ENCODE measurements around the gene TOMT. TPM values are rescaled to one million over a fixed set of nuclear protein-coding genes. Genes with fewer than 3 reads are reported as not detected.

TOMT gene
- total RNA-seq, 1 experiment from 2014 or later, result not detected

DNA sequence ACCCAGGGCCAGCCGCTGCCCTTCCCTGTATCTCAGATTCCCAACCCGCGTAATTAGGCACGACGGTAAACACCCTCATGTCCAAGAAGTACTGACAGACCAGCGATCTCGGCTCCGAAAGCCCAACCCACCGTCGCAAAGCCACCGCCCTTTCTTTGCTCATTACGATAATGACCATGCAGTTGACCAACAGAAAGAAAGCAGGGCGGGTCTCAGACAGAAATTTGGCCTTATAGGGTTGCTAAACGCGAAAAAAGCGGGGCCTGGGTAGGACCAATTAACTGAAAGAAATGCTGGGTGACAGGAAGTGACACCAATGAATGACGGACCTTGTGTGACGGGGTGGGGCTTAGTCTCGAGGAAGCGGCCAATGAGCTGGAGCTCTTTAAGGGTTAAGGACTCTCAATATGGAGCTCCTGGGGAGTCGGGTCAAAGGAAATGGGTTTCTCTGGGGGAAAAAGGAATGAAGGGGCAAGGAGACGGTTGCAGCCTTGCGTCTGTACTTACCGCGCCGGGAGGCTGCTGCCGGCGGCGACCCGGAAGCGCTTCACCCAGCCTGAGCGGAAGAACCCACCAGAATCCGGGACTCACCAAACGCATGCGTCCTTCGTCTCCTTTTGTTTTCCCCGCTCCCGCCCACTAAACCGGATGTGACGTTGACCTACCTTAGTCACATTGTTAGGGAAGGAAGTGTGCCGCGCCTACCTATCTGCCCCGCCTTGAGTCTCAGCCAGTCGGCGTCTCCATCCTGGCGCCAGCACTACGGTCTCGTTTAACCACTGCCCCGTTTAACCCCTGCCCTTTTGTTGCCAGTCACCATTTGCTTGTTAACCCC lies 6.6 kb downstream of the TOMT start, which contains the start of gene ANAPC15:
Gene ANAPC15 (minus strand): TSS at position 553 of the 835 bp plus-strand sequence. CDS start 1,419 bp downstream, outside the sequence.
- CTCF ChIA-PET, result interaction anchor here (0.7 to 1.0 kb wide), 3 partner anchors 21 to 319 kb away, joined by 3 read pairs; no protein-coding TSS in a partner anchor
- intact Hi-C loops (cut with micrococcal nuclease; ENCODE audit: unreplicated experiment) (no loop called here), in situ Hi-C loops (cut with HindIII; ENCODE audit: low pct_unique_long_range_greater_than_20kb, low sequenced_read_pairs) (no loop called here)
- POLR2A ChIA-PET, result interaction anchor here (0.5 to 1.1 kb wide), 4 partner anchors 12 to 30 kb away, joined by 3 to 11 read pairs (median 4); no protein-coding TSS in a partner anchor
- H3K36me3 ChIP-seq (ENCODE audit: control insufficient read depth, insufficient read depth, low read length), result no peaks in the 10 kb centered on the region
- H3K27me3 ChIP-seq (ENCODE audit: control insufficient read depth, insufficient read depth, low read length), result no peaks in the 10 kb centered on the region
- peak; percentile 96 for ATAC-seq
- H3K9me3 ChIP-seq (ENCODE audit: control insufficient read depth, insufficient read depth, low read depth, low read length), result no peaks in the 10 kb centered on the region
- peak within 1 kb of the TSS; percentile 52 to 94 for H3K4me3 ChIP-seq (ENCODE audit: low read depth in 2 of 2, low read length in 2 of 2)
- H3K27ac ChIP-seq (ENCODE audit: low read length), result peak within 1 kb of the TSS; percentile 99
- peaks cover 16% of the 10 kb centered on the region for H3K4me1 ChIP-seq (ENCODE audit: control insufficient read depth, insufficient read depth, low read length)
- peak; percentile 99 for DNase-seq (ENCODE audit: low read depth, low spot score)
- no TSS peak for BruUV-seq (replicated peaks)
- TF ChIP-seq SIN3A (IDR thresholded peaks at IDR 0.05; ENCODE audit: borderline replicate concordance, insufficient read depth, low read depth, low read length) (peak; percentile 71; the same call in 1 of the 2 replicates), TCF7L2 (IDR thresholded peaks at IDR 0.05; ENCODE audit: low read depth, low read length) (peak; percentile 91), POLR2AphosphoS5 (IDR thresholded peaks at IDR 0.05; ENCODE audit: low read depth, low read length) (peak; percentile 99)
- TF ChIP-seq, protein P1, sequence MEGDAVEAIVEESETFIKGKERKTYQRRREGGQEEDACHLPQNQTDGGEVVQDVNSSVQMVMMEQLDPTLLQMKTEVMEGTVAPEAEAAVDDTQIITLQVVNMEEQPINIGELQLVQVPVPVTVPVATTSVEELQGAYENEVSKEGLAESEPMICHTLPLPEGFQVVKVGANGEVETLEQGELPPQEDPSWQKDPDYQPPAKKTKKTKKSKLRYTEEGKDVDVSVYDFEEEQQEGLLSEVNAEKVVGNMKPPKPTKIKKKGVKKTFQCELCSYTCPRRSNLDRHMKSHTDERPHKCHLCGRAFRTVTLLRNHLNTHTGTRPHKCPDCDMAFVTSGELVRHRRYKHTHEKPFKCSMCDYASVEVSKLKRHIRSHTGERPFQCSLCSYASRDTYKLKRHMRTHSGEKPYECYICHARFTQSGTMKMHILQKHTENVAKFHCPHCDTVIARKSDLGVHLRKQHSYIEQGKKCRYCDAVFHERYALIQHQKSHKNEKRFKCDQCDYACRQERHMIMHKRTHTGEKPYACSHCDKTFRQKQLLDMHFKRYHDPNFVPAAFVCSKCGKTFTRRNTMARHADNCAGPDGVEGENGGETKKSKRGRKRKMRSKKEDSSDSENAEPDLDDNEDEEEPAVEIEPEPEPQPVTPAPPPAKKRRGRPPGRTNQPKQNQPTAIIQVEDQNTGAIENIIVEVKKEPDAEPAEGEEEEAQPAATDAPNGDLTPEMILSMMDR (IDR thresholded peaks at IDR 0.05), result no peak
- TF ChIP-seq, protein P2, sequence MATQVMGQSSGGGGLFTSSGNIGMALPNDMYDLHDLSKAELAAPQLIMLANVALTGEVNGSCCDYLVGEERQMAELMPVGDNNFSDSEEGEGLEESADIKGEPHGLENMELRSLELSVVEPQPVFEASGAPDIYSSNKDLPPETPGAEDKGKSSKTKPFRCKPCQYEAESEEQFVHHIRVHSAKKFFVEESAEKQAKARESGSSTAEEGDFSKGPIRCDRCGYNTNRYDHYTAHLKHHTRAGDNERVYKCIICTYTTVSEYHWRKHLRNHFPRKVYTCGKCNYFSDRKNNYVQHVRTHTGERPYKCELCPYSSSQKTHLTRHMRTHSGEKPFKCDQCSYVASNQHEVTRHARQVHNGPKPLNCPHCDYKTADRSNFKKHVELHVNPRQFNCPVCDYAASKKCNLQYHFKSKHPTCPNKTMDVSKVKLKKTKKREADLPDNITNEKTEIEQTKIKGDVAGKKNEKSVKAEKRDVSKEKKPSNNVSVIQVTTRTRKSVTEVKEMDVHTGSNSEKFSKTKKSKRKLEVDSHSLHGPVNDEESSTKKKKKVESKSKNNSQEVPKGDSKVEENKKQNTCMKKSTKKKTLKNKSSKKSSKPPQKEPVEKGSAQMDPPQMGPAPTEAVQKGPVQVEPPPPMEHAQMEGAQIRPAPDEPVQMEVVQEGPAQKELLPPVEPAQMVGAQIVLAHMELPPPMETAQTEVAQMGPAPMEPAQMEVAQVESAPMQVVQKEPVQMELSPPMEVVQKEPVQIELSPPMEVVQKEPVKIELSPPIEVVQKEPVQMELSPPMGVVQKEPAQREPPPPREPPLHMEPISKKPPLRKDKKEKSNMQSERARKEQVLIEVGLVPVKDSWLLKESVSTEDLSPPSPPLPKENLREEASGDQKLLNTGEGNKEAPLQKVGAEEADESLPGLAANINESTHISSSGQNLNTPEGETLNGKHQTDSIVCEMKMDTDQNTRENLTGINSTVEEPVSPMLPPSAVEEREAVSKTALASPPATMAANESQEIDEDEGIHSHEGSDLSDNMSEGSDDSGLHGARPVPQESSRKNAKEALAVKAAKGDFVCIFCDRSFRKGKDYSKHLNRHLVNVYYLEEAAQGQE (IDR thresholded peaks at IDR 0.05; ENCODE audit: insufficient read depth in 1 of 2, low read depth in 2 of 2, low read length in 1 of 2), result peak in 1 of 2 experiments; percentile 54; a peak in 1 of 4 replicates

DNA sequence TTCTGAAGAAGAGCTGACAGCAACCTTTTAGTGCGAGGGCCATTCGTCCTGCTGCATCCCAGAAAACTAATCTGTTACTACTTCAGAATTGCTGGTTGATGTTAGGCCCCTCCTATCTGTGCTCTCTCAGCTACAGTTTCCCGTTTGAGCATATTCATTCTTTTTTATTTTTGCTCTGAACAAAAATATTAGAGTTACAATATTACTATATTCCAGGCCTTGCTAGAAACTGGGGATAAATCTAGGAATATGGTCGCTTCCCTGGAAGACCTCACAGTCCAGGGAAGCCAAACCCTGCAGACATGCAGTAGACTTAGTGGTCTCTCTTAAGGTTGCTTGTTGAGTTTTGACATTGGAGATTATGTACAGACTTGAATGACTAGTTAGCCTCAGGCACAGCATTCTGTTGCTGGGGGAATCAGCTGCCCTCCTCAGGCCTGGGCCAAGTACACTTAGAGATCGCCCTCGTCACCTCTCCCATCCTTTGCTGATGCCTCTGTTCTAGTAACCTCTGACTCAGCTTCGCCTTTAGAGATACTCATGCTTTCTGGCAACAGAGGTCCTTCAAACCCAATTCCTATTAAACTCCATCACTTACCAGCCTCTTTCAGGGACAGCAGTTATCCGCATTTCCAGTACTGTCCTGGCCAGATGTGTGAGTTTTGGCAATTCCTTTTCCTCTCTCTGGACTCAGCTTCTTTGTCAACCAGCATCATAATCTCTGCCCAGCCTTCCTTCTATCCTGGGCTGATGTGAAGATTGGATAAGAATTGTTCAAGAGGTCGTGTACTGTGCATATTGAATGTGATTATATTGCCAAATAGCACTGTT lies 7.5 kb downstream of the TOMT start:
- CTCF ChIA-PET, result interaction anchor here (0.7 to 1.0 kb wide), 2 partner anchors 22 to 318 kb away, joined by 3 read pairs; no protein-coding TSS in a partner anchor
- no peaks in the 10 kb centered on the region for H3K36me3 ChIP-seq (ENCODE audit: control insufficient read depth, insufficient read depth, low read length)
- ATAC-seq, result no peak
- peaks cover 16% of the 10 kb centered on the region for H3K4me1 ChIP-seq (ENCODE audit: control insufficient read depth, insufficient read depth, low read length)
- POLR2A ChIA-PET, result interaction anchor here (0.5 to 1.1 kb wide), 4 partner anchors 13 to 31 kb away, joined by 3 to 11 read pairs (median 4); no protein-coding TSS in a partner anchor
- TF ChIP-seq SIN3A (IDR thresholded peaks at IDR 0.05; ENCODE audit: borderline replicate concordance, insufficient read depth, low read depth, low read length) (no peak), TCF7L2 (IDR thresholded peaks at IDR 0.05; ENCODE audit: low read depth, low read length) (no peak), POLR2AphosphoS5 (IDR thresholded peaks at IDR 0.05; ENCODE audit: low read depth, low read length) (no peak)
- TF ChIP-seq, protein P2 (IDR thresholded peaks at IDR 0.05; ENCODE audit: insufficient read depth in 1 of 2, low read depth in 2 of 2, low read length in 1 of 2), result no peak
- TF ChIP-seq, protein P1 (IDR thresholded peaks at IDR 0.05), result no peak
- intact Hi-C loops (cut with micrococcal nuclease; ENCODE audit: unreplicated experiment) (no loop called here), in situ Hi-C loops (cut with HindIII; ENCODE audit: low pct_unique_long_range_greater_than_20kb, low sequenced_read_pairs) (no loop called here)
- no peaks in the 10 kb centered on the region for H3K9me3 ChIP-seq (ENCODE audit: control insufficient read depth, insufficient read depth, low read depth, low read length)
- H3K27me3 ChIP-seq (ENCODE audit: control insufficient read depth, insufficient read depth, low read length), result no peaks in the 10 kb centered on the region
- DNase-seq (ENCODE audit: low read depth, low spot score), result no peak
- BruUV-seq (replicated peaks), result TSS peak; percentile 99
- peak overlapping the region; percentile 52 to 94 for H3K4me3 ChIP-seq (ENCODE audit: low read depth in 2 of 2, low read length in 2 of 2)
- H3K27ac ChIP-seq (ENCODE audit: low read length), result peak overlapping the region; percentile 99
